Ishikawa (cell line): ENCODE measurements around the gene SKIDA1.

Source experiments
- CEBPB ChIP-seq: IDR thresholded peaks from 2 replicates; pipeline ENCODE4 v1.6.1; 2012
- CREB1 ChIP-seq: IDR thresholded peaks from 2 replicates; pipeline ENCODE4 v1.6.1; 2012; ENCODE audit warnings: low read depth
- EGR1 ChIP-seq: IDR thresholded peaks from 2 replicates; pipeline ENCODE4 v1.6.1; 2012
- EP300 ChIP-seq: IDR thresholded peaks from 2 replicates; pipeline ENCODE4 v1.6.1; 2012; ENCODE audit warnings: borderline replicate concordance
- FOXM1 ChIP-seq: IDR thresholded peaks from 2 replicates; pipeline ENCODE4 v1.6.1; 2012; ENCODE audit warnings: low read depth, borderline replicate concordance
- MAX ChIP-seq: IDR thresholded peaks from 2 replicates; pipeline ENCODE4 v1.6.1; 2012
- NFIC ChIP-seq: IDR thresholded peaks from 2 replicates; pipeline ENCODE4 v1.6.1; 2012
- RAD21 ChIP-seq: IDR thresholded peaks from 2 replicates; pipeline ENCODE4 v1.6.1; 2012; ENCODE audit warnings: low read depth
- TAF1 ChIP-seq: IDR thresholded peaks from 2 replicates; pipeline ENCODE4 v1.6.1; 2012; ENCODE audit warnings: low read depth, mild to moderate bottlenecking
- TCF12 ChIP-seq: IDR thresholded peaks from 2 replicates; pipeline ENCODE4 v1.6.1; 2012; ENCODE audit warnings: low read depth
- TEAD4 ChIP-seq: IDR thresholded peaks from 2 replicates; pipeline ENCODE4 v1.6.1; 2012
- YY1 ChIP-seq: IDR thresholded peaks from 2 replicates; pipeline ENCODE4 v1.6.1; 2012; ENCODE audit warnings: low read depth
- ZBTB7A ChIP-seq: IDR thresholded peaks from 2 replicates; pipeline ENCODE4 v1.6.1; 2012; ENCODE audit warnings: low read depth
- TF ChIP-seq, protein P1 (sequence below): IDR thresholded peaks from 2 replicates; pipeline ENCODE4 v1.6.1; 2012
- TF ChIP-seq, protein P2 (sequence below): IDR thresholded peaks from 2 replicates; pipeline ENCODE4 v1.6.1; 2012; ENCODE audit warnings: low read depth, mild to moderate bottlenecking

The SKIDA1 gene

DNA sequence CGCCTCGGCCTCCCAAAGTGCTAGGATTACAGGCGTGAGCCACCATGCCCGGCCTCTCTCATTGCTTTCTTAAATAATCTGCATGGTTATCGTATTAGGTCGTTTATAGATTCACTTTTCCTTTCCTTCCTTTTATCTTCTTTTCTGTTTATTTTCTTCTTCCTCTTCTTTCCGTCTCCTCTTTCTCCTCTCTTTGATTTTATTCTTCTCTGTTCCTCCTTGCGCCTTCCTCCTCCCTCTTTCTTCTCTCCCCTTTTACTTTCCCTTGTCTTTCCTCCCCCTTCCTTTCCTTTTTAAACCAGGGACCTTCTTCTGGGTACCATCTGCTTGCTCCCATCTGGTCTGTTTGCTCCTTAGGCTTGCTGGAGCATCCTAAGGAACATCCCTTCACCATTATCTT is 27.2 kb upstream of the SKIDA1 start:
- TF ChIP-seq TEAD4 = no peak
- no peak for TF ChIP-seq CREB1
- TF ChIP-seq CEBPB = no peak
- TF ChIP-seq NFIC = no peak
- TF ChIP-seq YY1 = no peak
- no peak for TF ChIP-seq MAX

DNA sequence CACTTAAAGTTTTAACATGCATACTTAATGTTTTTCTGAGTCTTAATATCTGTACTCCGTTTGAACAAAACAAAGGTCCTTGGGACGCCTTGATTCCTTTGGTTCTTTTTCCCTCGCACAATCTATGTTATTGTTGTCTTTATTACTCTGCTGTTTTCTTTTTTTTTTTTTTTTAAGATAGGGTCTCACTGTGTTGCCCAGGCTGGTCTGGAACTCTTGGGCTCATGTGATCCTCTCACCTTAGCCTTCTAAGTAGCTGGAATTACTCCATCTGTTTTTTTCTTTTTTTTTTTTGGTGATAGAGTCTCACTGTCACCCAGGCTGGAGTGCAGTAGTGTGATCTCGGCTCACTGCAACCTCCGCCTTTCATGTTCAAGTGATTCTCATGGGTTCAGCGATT is 21.8 kb upstream of the SKIDA1 start:
- TF ChIP-seq EGR1 (no peak), MAX (no peak), CREB1 (no peak), CEBPB (no peak), RAD21 (no peak), FOXM1 (no peak)
- TF ChIP-seq, protein P1, sequence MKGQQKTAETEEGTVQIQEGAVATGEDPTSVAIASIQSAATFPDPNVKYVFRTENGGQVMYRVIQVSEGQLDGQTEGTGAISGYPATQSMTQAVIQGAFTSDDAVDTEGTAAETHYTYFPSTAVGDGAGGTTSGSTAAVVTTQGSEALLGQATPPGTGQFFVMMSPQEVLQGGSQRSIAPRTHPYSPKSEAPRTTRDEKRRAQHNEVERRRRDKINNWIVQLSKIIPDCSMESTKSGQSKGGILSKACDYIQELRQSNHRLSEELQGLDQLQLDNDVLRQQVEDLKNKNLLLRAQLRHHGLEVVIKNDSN = no peak
- TF ChIP-seq, protein P2, sequence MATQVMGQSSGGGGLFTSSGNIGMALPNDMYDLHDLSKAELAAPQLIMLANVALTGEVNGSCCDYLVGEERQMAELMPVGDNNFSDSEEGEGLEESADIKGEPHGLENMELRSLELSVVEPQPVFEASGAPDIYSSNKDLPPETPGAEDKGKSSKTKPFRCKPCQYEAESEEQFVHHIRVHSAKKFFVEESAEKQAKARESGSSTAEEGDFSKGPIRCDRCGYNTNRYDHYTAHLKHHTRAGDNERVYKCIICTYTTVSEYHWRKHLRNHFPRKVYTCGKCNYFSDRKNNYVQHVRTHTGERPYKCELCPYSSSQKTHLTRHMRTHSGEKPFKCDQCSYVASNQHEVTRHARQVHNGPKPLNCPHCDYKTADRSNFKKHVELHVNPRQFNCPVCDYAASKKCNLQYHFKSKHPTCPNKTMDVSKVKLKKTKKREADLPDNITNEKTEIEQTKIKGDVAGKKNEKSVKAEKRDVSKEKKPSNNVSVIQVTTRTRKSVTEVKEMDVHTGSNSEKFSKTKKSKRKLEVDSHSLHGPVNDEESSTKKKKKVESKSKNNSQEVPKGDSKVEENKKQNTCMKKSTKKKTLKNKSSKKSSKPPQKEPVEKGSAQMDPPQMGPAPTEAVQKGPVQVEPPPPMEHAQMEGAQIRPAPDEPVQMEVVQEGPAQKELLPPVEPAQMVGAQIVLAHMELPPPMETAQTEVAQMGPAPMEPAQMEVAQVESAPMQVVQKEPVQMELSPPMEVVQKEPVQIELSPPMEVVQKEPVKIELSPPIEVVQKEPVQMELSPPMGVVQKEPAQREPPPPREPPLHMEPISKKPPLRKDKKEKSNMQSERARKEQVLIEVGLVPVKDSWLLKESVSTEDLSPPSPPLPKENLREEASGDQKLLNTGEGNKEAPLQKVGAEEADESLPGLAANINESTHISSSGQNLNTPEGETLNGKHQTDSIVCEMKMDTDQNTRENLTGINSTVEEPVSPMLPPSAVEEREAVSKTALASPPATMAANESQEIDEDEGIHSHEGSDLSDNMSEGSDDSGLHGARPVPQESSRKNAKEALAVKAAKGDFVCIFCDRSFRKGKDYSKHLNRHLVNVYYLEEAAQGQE = no peak

GRCh38 chr10:21536874-21537273 is 11.4 kb upstream of the SKIDA1 start:
- no peak for TF ChIP-seq TAF1
- TF ChIP-seq TCF12 = no peak
- no peak for TF ChIP-seq EP300

- TF ChIP-seq MAX (no peak), NFIC (no peak), CEBPB (no peak), FOXM1 (no peak), TCF12 (no peak), TEAD4 (no peak), RAD21 (no peak), CREB1 (no peak), TAF1 (no peak)
- TF ChIP-seq, protein P1 = no peak
- TF ChIP-seq, protein P2 = no peak
These were observed 10.0 kb upstream of the SKIDA1 start for GRCh38 chr10:21535494-21535965.

- TF ChIP-seq FOXM1 (no peak), YY1 (no peak), MAX (no peak; the same call in 1 of the 2 replicates), TCF12 (no peak), EGR1 (no peak), NFIC (no peak), CREB1 (no peak), TAF1 (no peak), TEAD4 (no peak), CEBPB (no peak), EP300 (no peak), RAD21 (no peak), ZBTB7A (0 out of 2 replicates have a peak, but pooled peaks have one; percentile 32)
- TF ChIP-seq, protein P1 = peak; percentile 70
- TF ChIP-seq, protein P2 = no peak
These were observed 9.4 kb upstream of the SKIDA1 start for GRCh38 chr10:21534604-21535493.
